H1 (cell line): ENCODE measurements around the gene DDOST.

Experiments
- CEBPB ChIP-seq: IDR thresholded peaks from 2 replicates; pipeline ENCODE4 v1.6.1; 2012; ENCODE audit warnings: low read depth, low read length
- MAFK ChIP-seq: IDR thresholded peaks from 2 replicates; pipeline ENCODE4 v1.6.1; 2012; ENCODE audit warnings: low read depth, mild to moderate bottlenecking, improper control_type of control experiment, low read length
- SIN3A ChIP-seq, 2 experiments: IDR thresholded peaks in 1 of 2; conservative IDR thresholded peaks in 1 of 2; 2 replicates each; pipeline ENCODE4 v1.6.1; 2011 to 2012; ENCODE audit warnings: low read length in 2 of 2, improper control_type of control experiment in 1 of 2, low read depth in 1 of 2, mild to moderate bottlenecking in 1 of 2
- SIRT6 ChIP-seq: IDR thresholded peaks from one replicate; pipeline ENCODE4 v1.7.1; 2012; ENCODE audit warnings: low read length, inconsistent platforms
- ZNF274 ChIP-seq: IDR thresholded peaks from 2 replicates; pipeline ENCODE4 v1.7.0; 2012; ENCODE audit warnings: low read length, borderline replicate concordance; ENCODE audit errors: extremely low read depth
- TF ChIP-seq, protein P1 (sequence below), 3 experiments: IDR thresholded peaks; 1 replicate in 2 of 3; 2 replicates in 1 of 3; pipeline versions ENCODE4 v1.5.1 to v1.6.1; 2011; ENCODE audit warnings: low read length in 3 of 3, mild to moderate bottlenecking in 3 of 3, inconsistent platforms in 2 of 3, low read depth in 1 of 3, moderate library complexity in 1 of 3; ENCODE audit not compliant: insufficient read depth in 1 of 3; ENCODE audit errors: control extremely low read depth in 1 of 3

GRCh38 chr1:20708891-20709290 is 47.7 kb upstream of the DDOST start:
- TF ChIP-seq CEBPB (no peak), ZNF274 (no peak), SIN3A (conservative IDR thresholded peaks at IDR 0.05 in 1 of 2, IDR thresholded peaks at IDR 0.05 in 1 of 2; ENCODE audit: low read depth in 1 of 2, low read length in 2 of 2) (no peak), MAFK (no peak), SIRT6 (no peak)
- TF ChIP-seq, protein P1, sequence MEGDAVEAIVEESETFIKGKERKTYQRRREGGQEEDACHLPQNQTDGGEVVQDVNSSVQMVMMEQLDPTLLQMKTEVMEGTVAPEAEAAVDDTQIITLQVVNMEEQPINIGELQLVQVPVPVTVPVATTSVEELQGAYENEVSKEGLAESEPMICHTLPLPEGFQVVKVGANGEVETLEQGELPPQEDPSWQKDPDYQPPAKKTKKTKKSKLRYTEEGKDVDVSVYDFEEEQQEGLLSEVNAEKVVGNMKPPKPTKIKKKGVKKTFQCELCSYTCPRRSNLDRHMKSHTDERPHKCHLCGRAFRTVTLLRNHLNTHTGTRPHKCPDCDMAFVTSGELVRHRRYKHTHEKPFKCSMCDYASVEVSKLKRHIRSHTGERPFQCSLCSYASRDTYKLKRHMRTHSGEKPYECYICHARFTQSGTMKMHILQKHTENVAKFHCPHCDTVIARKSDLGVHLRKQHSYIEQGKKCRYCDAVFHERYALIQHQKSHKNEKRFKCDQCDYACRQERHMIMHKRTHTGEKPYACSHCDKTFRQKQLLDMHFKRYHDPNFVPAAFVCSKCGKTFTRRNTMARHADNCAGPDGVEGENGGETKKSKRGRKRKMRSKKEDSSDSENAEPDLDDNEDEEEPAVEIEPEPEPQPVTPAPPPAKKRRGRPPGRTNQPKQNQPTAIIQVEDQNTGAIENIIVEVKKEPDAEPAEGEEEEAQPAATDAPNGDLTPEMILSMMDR (IDR thresholded peaks at IDR 0.05; ENCODE audit: control extremely low read depth in 1 of 3, insufficient read depth in 1 of 3, low read depth in 1 of 3, low read length in 3 of 3), result no peak
